ENCODE data around the gene GP2.

- no peak for TF ChIP-seq POLR2A (IDR thresholded peaks at IDR 0.05; ENCODE audit: low read depth, low read length)
- TF ChIP-seq CTCF (conservative IDR thresholded peaks at IDR 0.05; ENCODE audit: low read depth, low read length) = no peak
- no peak for TF ChIP-seq CEBPB (IDR thresholded peaks at IDR 0.05; ENCODE audit: low read depth, low read length)
- no peak for TF ChIP-seq RAD21 (IDR thresholded peaks at IDR 0.05; ENCODE audit: low read length)
- TF ChIP-seq RCOR1 (IDR thresholded peaks at IDR 0.05; ENCODE audit: insufficient replicate concordance, low read length) = no peak
- no peak for TF ChIP-seq MAZ (IDR thresholded peaks at IDR 0.05; ENCODE audit: borderline replicate concordance, low read depth, low read length)
- TF ChIP-seq FOS (IDR thresholded peaks at IDR 0.05; ENCODE audit: low read depth, low read length) = no peak
Observed at GRCh38 chr16:20347666-20348364, 20.5 kb upstream of the GP2 start.
